Measurements from ENCODE around the gene KCNQ5.

GRCh38 chr6:73134588-73134987, 512.7 kb downstream of the KCNQ5 start:
- TF ChIP-seq POLR2AphosphoS5 (IDR thresholded peaks at IDR 0.05) (no peak), POLR2A (IDR thresholded peaks at IDR 0.05) (no peak)

Data from transverse colon (tissue), 3 donors.